AG10803 (cell line): ENCODE results near the gene HIPK3.
"Not testable (repeated sequence)": the region's sequence is repeated elsewhere in the genome, so short reads cannot be mapped to it uniquely, and the experiment has no call there.

Experiments used
- DNase-seq: peaks from one replicate; pipeline ENCODE4 v3.0.0; 2010; ENCODE audit warnings: low read depth
- H3K4me3 ChIP-seq: 2 replicates; pipeline ENCODE4 v1.5.1; 2011; ENCODE audit warnings: mild to moderate bottlenecking, low read length, control low read depth
- TF ChIP-seq, protein P1 (sequence below): conservative IDR thresholded peaks from 2 replicates; pipeline ENCODE4 v1.5.1; 2011; ENCODE audit warnings: mild to moderate bottlenecking, low read length, control low read depth, inconsistent platforms

The HIPK3 gene

DNA sequence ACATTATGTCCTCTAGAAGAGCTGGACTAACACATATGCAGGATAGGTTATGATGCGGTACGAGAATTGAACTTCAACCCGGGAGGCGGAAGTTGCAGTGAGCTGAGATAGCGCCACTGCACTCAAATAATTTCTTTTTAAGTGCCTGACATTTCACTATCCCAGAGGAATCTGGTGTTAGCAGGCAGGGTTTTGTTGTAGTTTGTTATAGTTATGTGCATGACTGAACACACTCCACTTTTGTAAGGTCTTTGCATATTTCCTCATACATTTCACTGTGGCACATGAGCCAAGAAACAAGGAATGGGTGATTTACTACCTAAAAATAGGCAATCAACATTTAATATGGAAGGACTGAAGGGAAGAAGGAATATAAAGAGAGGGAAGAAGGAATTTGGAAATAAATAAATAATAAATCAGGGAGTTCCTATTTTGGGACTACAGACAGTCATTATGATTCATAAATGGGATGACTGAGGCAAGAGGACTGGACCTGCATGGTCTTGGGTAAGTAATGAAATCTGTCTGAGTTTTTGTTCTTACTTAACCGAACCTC is 8.7 kb upstream of the HIPK3 start:
- peak; percentile 86 for DNase-seq
- no peak overlapping the region for H3K4me3 ChIP-seq
- TF ChIP-seq, protein P1, sequence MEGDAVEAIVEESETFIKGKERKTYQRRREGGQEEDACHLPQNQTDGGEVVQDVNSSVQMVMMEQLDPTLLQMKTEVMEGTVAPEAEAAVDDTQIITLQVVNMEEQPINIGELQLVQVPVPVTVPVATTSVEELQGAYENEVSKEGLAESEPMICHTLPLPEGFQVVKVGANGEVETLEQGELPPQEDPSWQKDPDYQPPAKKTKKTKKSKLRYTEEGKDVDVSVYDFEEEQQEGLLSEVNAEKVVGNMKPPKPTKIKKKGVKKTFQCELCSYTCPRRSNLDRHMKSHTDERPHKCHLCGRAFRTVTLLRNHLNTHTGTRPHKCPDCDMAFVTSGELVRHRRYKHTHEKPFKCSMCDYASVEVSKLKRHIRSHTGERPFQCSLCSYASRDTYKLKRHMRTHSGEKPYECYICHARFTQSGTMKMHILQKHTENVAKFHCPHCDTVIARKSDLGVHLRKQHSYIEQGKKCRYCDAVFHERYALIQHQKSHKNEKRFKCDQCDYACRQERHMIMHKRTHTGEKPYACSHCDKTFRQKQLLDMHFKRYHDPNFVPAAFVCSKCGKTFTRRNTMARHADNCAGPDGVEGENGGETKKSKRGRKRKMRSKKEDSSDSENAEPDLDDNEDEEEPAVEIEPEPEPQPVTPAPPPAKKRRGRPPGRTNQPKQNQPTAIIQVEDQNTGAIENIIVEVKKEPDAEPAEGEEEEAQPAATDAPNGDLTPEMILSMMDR = no peak

DNA sequence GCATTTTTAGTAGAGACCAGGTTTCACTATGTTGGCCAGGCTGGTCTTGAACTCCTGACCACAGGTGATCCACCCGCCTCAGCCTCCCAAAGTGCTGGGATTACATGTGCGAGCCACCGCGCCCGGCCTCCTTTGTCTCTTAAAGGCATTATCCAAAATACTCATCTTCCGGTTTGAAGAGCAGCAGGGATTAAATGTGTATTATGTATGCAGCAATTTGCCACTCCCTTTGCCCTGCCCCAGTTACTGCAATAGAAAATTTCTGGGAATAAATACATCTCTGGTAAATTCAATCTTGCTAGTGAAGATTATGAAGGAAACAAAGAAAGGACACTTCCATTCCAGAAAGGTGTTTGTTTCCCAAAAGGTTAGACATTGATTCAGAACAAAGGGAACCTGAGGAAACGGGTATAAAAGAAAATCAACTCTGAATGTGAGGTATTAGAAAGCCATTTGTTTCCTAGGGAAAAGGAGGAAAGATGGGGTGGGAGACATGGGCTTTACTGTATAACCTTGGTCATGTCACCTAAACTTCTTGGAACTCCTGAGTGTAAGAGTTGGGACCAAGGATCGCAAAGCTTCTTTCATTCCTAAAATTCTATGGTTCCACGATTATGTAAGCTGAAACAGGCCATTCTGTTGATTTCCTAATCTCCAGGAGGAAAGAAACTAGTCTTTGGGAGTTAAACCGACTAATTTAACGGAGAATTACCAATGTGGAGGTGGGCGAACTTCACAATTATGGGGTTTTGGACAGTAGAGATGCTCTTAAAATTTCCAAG is 959 bp upstream of the HIPK3 start:
- TF ChIP-seq, protein P1 = no peak
- peak overlapping the region; percentile 72 for H3K4me3 ChIP-seq
- peak; percentile 44 for DNase-seq

DNA sequence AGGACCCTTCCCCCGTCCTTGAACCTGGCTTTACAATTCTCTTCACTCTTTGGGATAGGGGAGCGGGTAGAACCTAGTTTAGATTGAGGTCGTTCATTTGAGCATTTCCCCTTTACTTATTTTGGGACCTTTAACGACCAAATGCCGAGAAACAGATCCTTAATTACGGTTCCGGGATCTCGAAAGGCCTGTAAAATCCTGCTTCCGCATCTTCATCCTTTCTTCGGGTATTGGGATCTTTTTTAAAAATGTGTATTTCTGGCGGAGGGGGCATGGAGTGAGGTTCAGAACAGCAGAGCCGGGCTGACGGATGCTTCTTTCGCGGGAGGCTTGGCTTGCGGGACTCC is 395 bp upstream of the HIPK3 start:
- DNase-seq = no peak
- peak overlapping the region; percentile 72 for H3K4me3 ChIP-seq

DNA sequence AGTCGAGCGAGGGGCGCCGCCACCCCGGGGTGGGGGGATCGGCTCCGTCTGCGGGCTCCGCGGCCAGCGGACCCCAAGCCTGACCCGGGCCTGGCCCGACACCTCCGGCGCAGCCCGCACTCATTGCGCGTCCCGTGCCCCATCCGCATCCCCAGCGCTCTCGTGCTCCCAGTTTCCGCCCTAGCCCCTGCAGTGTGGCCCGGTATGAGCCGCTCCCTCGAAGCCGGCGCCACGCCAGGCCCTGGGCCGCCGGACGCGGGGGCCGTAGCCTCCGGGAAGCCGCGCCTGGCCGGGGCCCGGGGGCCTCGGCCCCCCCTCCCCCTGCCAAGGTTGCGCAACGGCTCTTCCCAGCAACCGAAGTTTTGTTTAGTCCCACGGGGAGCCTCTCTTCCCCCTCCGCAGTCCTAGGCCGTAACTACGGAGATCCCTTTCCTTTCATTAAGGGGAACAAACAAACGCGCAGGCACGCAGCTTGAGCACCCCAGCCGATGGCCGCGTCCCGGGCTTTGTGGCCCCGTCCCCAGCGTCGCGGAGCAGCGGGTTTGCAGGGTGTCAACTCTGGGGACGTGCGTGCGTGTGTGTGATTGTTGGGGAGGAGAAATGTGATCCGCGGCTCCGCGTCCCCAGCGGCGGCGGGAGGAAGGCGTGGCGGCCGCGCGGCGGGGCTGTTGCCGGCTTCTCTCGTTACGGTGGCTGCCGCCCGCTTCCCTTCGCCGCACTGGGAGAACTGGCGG is 883 bp downstream of the HIPK3 start:
- peak overlapping the region; percentile 94 for H3K4me3 ChIP-seq
- TF ChIP-seq, protein P1 = no peak; the same call in 1 of the 2 replicates
- DNase-seq = peak; percentile 89

More for the DNA sequence above, 395 bp upstream of the HIPK3 start:
- TF ChIP-seq, protein P1 = no peak

DNA sequence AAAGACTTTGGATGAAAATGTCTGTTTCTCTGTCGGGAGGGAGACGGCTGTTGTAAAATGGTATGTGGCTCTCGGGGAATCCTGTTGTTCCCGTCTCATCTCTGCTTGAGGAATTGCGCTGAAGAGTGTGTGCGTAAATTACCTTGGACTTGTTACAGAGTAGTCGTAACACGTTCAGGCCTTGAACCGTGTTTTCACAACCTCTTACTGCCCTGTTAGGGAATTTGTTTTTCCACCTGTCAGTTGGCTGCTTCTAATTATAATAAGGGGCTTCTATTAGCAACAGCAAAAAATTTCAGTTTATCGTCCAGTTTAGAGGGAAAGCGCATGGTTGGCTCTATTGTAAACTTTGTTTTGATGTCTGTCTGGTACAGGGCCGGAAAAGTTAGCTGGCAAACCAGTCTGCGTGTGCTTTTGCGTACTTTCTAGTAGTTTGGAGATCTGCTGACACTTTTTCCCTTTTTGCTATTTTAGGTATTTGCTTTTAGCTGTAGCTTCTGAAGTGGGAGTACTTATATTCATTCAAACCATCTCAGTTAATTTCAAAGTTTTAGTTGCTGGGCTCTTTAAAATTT is 1.5 kb downstream of the HIPK3 start:
- peak overlapping the region; percentile 94 for H3K4me3 ChIP-seq
- peak; percentile 63 for DNase-seq
- TF ChIP-seq, protein P1 = no peak

DNA sequence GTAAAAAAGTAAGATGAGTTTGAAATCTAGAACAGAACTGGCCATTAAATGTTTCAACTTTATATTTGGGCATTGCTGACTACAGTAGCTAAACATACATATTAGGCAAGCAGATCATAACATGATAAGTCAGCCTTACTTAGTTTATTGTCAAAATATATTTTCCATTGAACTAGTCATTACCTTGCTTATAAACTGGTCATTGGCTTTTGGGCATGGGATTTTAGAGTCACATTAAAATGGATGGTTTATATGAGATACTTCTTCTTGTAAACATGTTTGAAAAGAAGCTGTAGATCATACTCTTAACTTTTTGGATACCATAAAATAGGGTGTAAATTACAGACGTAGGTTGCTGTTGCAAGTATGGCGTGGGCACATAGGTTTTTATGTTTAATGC is 2.7 kb downstream of the HIPK3 start:
- DNase-seq = no peak
- peak overlapping the region; percentile 94 for H3K4me3 ChIP-seq
- TF ChIP-seq, protein P1 = no peak

DNA sequence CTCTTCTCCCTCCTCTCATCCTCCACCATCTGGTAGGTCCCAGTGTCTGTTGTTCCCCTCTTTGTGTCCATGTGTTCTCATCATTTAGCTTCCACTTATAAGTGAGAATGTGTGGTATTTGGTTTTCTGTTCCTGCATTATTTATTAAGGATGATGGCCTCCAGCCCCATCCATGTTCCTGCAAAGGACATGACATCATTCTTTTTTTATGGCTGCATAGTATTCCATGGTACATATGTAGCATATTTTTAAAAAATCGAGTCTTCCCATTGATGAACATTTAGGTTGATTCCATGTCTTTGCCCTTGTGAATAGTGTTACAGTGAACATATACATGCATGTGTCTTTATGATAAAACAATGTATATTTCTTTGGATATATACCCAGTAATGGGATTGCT is 4.2 kb downstream of the HIPK3 start:
- not testable (repeated sequence) for H3K4me3 ChIP-seq, DNase-seq
